Transverse colon (tissue), 4 donors: Measurements from ENCODE around the gene KNOP1.

ENCODE experiments used
- POLR2A ChIP-seq: fragments of 450-650 bp; IDR thresholded peaks from one replicate; pipeline ENCODE4 v1.6.1; 2016; ENCODE audit warnings: antibody characterized with exemption, mild to moderate bottlenecking, moderate library complexity
- POLR2AphosphoS5 ChIP-seq, 3 donors: sonication (generic); formaldehyde crosslinking; IDR thresholded peaks; one replicate each; pipeline ENCODE4 v1.6.1; 2016; ENCODE audit warnings: antibody characterized with exemption in 3 of 3
- TF ChIP-seq, protein P1 (sequence below), 5 experiments: fragments of 200-600 bp in 3 of 5; fragments of 450-650 bp in 2 of 5; sonication (generic) in 3 of 5; IDR thresholded peaks; 1 replicate in 2 of 5; 2 replicates in 3 of 5; pipeline ENCODE4 v1.5.1; 2016 to 2017; ENCODE audit warnings: antibody characterized with exemption in 5 of 5, inconsistent platforms in 3 of 5, mild to moderate bottlenecking in 2 of 5, moderate library complexity in 1 of 5

GRCh38 chr16:19711643-19712042 is 6.4 kb downstream of the KNOP1 start:
- no peak for TF ChIP-seq POLR2AphosphoS5 (IDR thresholded peaks at IDR 0.05)
- TF ChIP-seq POLR2A: no peak
- TF ChIP-seq, protein P1, sequence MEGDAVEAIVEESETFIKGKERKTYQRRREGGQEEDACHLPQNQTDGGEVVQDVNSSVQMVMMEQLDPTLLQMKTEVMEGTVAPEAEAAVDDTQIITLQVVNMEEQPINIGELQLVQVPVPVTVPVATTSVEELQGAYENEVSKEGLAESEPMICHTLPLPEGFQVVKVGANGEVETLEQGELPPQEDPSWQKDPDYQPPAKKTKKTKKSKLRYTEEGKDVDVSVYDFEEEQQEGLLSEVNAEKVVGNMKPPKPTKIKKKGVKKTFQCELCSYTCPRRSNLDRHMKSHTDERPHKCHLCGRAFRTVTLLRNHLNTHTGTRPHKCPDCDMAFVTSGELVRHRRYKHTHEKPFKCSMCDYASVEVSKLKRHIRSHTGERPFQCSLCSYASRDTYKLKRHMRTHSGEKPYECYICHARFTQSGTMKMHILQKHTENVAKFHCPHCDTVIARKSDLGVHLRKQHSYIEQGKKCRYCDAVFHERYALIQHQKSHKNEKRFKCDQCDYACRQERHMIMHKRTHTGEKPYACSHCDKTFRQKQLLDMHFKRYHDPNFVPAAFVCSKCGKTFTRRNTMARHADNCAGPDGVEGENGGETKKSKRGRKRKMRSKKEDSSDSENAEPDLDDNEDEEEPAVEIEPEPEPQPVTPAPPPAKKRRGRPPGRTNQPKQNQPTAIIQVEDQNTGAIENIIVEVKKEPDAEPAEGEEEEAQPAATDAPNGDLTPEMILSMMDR (IDR thresholded peaks at IDR 0.05): no peak
